CD4-positive, alpha-beta T cell treated with Interleukin-15 for 1 hour (primary cell): ENCODE results near the gene RABL2A.
"Not testable (repeated sequence)": the region's sequence is repeated elsewhere in the genome, so short reads cannot be mapped to it uniquely, and the experiment has no call there.

Source experiments
- DNase-seq: peaks from one replicate; pipeline ENCODE4 v3.0.0-alpha.2; 2020

The RABL2A gene

GRCh38 chr2:113621002-113621401, 6.1 kb upstream of the RABL2A start:
- not testable (repeated sequence) for DNase-seq

DNA sequence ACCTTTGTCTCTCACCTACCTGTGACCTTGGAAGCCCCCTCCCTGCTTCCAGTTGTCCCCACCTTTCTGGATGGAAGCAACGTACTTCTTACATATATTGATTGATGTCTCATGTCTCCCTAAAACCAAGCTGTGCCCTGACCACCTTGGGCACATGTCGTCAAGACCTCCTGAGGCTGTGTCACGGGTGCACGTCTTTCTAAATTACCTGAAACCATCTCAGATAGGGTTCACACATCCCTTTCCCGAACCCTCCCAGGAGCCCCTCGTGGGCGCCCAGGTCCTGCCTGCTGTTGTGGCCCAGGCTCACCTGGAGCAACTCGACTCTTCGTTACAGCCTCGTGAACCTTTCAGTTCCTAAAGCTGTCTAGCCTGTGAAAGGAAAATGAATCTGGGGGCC, 1.2 kb upstream of the RABL2A start:
- not testable (repeated sequence) for DNase-seq

DNA sequence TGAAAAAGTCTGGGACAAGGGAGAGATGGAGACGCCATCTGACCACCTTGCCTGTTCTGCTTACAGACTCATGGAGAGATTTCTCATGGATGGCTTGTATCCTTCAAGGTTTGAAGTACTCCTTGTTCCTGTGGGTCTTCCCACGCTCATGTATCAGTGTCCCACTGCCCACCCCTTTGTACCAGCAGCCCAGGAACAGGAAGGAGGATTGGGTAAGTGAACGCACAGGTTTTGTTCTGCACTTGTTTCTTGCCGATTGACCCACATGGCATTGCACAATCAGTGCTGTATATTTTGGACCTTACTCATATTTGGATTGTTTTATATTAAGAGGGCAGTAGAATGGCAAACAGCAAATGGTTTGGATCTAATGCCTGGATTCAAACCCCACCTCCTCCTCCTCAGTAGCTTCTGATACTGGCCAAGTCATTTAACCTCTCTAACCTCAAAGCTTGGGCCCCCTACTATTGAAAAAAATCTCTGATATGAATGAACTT, 5.8 kb downstream of the RABL2A start:
- DNase-seq = not testable (repeated sequence)

DNA sequence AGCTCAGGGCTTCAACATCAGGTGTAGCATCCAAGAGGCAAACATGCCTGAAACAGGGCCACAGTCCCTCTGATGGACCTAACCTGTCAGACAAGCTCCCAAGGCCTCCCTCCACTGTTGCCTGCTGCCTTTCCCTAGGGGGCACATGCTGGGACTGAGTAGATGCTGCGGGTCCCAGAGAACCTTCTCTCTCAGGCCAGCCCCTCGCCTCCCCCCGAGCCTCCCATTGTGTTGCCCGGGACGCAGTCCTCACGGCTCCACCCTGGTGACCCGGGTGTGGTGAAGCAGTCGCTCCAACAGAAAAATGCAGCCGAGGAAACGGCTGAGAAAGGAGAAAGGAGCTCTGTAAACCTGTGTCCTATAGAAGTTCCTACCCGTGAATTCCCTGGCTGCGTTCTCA, 8.3 kb downstream of the RABL2A start:
- DNase-seq = not testable (repeated sequence)

DNA sequence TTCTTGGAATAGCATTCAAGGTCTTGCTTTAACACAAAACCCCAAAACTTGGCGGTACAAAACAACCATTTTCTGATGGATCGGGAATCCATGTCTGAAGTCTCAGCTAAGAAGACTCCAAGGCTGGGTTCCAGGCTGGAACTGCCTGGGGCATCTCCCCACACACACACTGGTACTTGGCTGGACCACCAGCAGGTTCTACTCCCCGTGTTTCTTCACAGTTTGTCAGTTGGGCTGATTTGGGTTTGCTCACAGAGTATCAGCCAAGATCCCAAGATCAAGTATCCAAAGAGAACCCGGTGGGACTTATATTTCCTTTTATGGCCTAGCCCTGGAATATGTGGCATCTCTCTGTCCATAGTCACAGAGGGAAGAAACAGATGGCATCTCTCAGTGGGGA, 9.2 kb downstream of the RABL2A start:
- not testable (repeated sequence) for DNase-seq

- DNase-seq = not testable (repeated sequence)
Observed at GRCh38 chr2:113638084-113638483, 11.0 kb downstream of the RABL2A start.

DNA sequence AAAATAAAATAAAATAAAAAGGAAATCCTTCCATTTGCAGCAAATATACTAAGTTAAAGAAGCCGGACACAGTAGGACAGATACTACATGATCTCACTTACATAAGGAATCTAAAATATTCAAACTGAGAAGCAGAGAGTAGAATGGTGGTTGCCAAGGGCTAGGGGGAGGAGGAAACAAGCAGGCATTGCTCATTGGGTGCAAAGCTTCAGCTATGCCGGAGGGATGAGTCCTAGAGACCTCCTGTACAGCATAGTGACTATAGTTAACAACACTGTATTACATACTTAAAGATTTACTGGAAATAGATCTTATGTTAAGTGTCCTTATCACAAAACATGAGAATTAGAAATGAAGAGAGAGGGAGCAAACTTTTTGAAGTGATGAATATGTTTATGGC, 19.2 kb downstream of the RABL2A start:
- not testable (repeated sequence) for DNase-seq

- DNase-seq = not testable (repeated sequence)
Observed at GRCh38 chr2:113650834-113651815, 24.1 kb downstream of the RABL2A start.

GRCh38 chr2:113652599-113652998, 25.5 kb downstream of the RABL2A start:
- DNase-seq = not testable (repeated sequence)

GRCh38 chr2:113656031-113656624, 29.1 kb downstream of the RABL2A start:
- DNase-seq = peak; percentile 25

- not testable (repeated sequence) for DNase-seq
Observed at GRCh38 chr2:113657735-113658134, 30.7 kb downstream of the RABL2A start.

GRCh38 chr2:113663285-113664060, 36.4 kb downstream of the RABL2A start:
- DNase-seq = not testable (repeated sequence)

GRCh38 chr2:113664761-113665533, 37.9 kb downstream of the RABL2A start:
- DNase-seq = not testable (repeated sequence)

GRCh38 chr2:113669013-113669412, 41.9 kb downstream of the RABL2A start:
- not testable (repeated sequence) for DNase-seq

GRCh38 chr2:113672326-113672932, 45.4 kb downstream of the RABL2A start:
- DNase-seq = no peak

DNA sequence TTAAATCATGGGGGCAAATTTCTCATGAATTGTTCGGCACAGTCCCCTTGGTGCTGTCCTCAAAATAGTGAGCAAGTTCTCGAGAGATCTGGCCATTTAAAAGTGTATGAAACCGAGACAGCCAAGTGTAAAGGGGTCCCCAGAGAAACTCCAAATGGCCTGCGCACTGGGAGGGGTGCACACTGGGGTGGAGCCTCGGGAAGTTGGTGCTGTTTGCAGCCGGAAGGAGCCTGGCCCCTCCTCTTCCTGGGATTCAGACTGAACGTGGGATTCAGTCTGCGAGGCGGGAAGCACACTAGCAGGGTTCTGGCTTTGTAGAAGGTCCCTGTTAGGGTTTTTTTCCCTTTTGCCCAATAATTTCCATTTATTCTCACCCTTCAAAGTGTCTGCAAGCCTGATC, 48.8 kb downstream of the RABL2A start:
- DNase-seq = no peak

DNA sequence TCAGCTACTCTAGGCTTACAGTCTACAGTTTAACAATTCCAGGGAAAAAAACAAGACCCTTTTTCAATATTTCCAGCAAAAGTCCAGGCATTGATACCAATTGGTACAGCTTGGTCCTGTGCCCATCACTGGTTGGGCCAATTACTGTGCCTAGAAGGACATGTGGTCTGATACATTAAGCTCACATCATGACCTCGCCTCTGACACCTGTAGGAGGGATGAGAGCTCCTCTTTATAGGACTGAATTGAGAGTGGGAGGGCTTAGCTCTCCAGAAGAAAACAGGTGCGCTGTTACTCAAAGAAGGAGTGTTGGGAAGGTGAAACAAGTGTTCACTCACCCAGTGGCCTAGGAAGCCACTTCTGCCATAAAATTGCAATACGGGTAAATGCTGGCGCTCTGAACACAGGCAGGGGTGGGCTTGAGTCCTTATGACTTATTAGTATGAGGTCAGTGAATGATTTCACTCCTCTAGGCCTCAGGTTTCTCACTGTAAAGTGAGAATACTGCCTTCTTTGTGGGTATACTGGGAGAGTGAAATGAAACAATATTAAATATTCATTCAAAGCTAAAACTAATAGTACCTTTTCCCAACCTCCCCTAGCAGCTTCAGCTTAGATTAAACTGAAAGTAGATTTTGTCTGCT, 49.7 kb downstream of the RABL2A start:
- DNase-seq = no peak

- no peak for DNase-seq
Observed at GRCh38 chr2:113677330-113677729, 50.3 kb downstream of the RABL2A start.

DNA sequence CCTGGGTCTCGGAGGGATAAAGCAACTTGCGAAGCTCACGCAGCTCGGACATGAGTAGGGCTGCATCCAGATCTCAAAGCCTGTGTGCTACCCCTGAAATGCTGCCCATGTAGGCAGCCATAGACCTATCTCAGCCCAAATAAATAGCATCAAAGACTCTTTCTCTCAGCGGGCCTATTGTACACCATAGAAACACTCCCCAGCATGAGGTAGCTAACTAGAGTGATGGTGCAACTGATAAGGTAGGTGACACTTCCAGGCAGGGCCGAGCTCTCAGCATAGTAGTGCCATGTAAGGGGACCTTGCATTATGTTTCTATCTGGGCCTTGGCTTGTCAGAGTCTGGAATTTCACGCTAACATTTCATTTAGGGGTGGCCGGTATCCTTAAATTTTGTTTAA, 52.4 kb downstream of the RABL2A start:
- no peak for DNase-seq

DNA sequence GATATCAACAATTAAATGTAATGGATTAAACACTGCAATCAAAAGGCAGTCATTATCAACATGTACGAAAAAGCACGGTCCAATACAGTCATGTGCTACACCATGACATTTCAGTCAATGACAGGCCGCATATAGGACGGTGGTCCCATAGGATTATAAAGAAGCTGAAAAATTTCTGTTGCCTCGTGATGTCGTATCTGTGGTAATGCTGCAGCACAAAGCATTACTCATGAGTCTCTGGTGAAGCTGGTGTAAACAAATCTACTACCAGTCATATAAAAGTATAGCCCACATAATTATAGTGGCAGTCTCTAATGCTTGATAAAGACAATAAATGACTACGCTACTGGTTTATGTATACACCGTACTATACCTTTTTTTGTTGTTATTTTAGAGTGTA, 58.4 kb downstream of the RABL2A start:
- DNase-seq = no peak

DNA sequence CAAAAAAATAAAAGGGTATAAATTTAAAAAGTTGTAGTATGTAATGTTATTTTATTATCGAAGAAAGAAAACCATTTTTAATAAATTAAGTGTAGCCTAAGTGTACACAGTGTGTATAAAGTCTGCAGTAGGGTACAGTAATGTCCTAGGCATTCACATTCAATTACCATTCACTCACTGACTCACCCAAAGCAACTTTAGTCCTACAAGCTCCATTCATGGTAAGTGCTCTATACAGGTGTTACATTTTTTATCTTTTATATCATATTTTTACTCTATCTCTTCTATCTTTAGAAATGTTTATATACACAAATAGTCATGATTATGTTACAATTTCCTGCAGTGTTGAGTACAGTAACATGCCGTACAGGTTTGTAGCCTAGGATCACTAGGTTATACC, 59.5 kb downstream of the RABL2A start:
- DNase-seq = no peak
